ENCODE data around the gene PKIB.

The PKIB gene

DNA sequence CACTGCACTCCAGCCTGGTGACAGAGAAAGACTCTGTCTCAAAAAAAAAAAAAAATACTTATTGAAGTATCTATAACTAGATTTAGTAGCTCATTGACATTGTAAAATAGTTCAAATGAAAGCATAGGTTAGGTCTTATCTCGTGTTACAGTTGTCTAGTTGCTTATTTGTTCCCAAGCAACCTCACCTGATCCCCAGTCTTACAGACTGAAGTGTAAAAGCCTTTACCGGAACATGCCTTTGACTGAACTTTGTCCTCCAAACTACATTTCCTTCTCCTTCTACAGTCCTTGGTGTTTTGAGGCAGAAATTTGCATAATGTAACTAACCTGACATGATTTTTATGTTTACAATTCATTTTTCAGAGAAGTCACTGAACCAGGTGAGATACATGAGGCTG is 61.0 kb downstream of the PKIB start:
- no peak for DNase-seq

DNA sequence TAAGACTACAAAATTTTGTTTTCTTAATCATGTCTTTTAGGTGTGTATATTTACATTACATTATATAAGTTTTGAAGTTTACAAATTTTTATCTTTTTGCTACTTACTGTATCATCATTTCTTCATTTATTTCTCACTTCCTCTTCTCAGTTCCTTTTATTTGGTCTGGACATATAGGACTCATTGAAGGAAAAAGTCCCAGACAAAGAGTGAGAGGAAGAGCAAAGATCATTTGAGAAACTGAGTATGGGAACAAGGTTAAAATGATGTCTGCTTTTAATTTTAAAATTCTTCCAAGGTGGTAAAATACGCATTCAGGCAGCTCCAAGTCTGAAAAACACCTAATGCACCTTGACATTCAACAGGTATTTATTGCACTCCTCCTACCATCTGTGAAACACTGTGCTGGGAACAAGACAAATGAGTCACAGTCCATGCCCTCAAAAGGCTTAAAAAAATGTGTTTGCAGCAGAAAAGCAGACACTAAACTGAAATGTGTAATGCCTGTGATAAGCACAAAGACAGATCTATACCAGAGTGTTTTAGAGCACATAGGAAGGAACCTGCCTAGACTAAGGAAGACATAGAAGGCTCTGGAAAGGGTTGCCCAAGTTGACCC is 63.2 kb downstream of the PKIB start:
- no peak for DNase-seq

- no peak for DNase-seq
Observed at GRCh38 chr6:122676146-122676545, 65.9 kb downstream of the PKIB start.

DNA sequence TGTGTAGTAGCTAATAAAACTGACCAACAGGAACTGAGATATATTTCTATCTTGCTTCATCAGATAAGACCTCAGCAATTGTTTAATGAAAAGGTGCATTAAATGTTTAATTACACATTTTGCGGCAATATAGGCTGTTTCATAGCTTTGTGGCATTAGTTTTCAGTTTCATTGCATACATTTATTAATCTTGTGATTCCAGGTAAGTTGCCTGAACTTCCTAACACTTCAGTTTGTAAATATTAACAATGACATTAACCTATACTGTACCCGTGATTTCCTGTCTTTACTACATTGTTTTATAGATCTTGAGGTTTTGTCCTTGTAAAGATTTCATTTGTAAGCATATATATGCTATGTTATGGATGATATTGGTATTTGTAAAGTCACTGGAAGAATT is 66.5 kb downstream of the PKIB start:
- DNase-seq: no peak

DNA sequence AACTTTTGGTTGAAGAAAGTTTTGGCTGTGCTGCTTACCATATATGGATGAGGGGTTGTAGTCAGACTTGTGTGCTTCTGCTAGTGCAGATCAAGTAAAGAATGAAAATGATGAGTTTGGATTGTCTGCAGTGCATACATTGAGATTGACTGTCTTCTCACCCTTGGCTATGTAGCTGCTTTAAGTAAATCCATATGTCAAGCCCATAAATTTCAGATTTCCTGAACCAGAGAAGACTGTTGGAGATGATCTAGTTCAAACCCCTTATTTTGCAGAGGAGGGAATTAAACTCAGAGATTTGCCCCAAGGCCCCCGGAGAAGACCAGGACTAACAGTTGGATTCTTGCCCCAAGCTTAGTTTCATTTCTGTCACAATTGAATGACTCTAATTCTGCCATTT is 67.2 kb downstream of the PKIB start:
- DNase-seq: no peak

GRCh38 chr6:122678841-122679240 is 68.6 kb downstream of the PKIB start:
- DNase-seq: no peak

GRCh38 chr6:122681705-122682104 is 71.5 kb downstream of the PKIB start:
- no peak for DNase-seq

- no peak for DNase-seq
Observed at GRCh38 chr6:122683989-122684651, 73.9 kb downstream of the PKIB start.

- DNase-seq: no peak
Observed at GRCh38 chr6:122692175-122692598, 82.0 kb downstream of the PKIB start.

DNA sequence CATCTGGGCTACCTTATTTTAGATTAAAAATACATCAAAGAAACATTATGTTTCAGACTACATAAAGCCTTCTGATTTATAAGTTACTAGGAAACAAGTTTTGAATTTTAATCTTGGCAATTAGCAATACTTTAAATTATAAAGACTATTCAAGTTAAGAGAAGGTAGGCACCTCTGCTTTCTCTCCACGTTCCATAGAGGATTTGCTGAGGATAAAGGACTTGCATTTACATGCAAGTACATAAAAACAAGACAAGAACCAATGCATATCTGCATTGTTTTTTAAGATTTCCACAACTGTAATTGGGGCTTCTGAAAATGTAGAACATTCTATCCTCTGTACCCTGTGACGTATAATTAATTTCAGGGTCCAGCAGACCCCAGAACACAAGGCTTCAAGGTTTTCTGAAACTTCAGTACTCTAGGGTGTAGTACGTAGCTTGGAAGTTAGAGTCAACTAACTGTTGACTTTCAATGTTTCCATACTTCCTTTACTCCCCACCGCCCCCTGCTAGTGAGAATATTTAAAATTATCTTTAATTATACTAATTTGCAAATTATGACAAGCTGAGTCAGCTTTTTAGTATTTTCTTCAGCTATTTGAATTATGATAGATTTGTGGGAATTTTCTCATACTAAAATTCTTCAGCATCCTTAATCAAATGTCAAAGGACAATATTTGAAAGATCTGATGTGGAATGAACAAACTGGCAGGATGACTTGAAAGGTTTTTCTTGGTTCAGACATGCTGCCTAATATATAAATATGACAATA is 82.8 kb downstream of the PKIB start:
- DNase-seq: no peak

- DNase-seq: no peak
Observed at GRCh38 chr6:122694075-122694474, 83.9 kb downstream of the PKIB start.

- DNase-seq: peak; percentile 2
Observed at GRCh38 chr6:122694602-122695001, 84.4 kb downstream of the PKIB start.

GRCh38 chr6:122695188-122695587 is 85.0 kb downstream of the PKIB start:
- DNase-seq: no peak

DNA sequence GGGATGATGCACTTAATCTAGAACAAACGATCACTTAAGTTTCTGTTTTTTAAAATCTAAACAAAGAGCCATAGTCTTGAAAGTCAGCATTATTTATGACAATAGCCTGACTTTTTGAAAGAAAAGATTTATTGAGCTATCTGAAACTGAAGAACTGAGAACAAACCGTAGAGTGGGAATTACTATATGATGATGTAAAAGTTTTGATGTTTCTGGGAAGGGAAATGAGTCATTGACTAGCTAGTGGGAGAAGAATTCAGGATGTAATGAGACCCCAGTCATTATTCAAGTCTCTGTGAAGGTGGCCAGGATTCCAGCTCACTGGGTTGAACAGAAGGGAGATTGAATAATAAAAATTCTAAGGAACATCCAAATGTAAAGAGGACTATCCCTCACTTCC is 85.9 kb downstream of the PKIB start:
- DNase-seq: no peak

DNA sequence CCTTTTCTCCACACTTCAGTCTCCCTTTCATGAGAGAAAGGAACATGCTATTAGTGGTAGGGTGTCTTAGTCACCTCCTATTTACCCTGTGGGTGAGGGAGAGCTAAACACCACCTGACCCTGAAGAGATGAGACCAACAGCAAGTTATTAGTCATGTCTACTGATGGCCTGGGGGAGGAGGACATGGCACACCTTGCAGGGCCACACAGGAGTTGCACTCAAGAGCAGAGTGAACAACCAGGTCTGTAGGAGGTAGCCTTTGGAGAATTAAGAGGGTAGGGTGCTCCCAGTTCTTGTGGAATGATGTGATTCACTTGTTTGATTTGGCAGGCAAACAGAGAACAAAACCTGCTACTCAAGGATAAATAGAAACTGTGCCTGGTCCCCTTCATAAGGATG is 86.6 kb downstream of the PKIB start:
- no peak for DNase-seq

DNA sequence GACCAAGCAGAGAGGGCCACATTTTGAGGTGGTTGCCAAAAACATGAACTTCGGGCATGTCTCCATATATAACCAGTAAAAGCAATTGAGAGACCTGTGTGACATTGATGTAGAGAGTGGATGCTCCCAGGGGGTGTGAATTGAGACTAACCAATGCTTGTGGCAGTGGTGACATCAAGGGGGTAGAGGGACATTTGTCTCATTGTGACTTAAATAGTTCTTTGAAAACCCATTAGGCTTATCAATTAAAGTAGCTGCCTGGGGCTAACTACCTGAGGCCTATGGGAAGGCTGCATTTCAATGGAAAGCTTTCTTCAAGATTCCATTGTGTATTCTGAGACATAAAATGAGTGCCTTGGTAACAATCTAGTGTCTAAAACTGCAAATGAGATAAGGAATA is 87.3 kb downstream of the PKIB start:
- no peak for DNase-seq

DNA sequence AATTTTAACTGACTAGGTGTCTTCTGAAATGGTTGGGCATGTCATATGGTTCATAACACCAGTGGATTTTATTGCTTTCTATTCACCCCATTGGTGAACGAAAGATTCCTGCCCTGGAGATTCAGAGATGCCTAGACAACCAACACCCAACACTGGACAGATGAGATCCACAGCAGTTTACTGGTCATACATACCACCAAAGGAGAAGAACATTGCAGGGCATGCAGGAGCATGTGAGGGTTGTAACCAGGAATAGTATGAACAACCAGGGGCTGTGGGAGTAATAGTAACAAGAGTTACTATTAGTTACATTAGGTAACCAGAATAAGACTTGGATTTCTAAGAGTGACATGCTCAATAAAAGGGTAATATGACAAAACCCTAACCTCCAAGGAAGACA is 91.5 kb downstream of the PKIB start:
- DNase-seq: no peak

DNA sequence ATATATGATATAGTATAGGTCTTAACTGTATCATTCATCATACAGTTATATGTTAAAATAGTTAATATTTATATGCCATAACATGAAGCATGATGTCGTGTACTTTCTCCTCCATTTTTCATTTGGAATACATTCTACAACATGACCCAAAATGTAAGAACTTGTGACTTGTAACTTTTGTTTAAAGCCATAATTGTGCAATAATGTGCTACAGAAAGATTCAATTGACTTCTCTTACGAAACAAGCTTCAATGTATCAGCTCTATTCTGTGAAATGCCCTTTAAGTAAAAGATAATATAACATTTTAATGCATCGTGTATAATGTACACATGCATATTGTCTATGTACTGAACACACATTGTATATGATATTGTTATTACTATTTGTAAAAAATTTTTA is 92.6 kb downstream of the PKIB start:
- DNase-seq: no peak

- DNase-seq: no peak
Observed at GRCh38 chr6:122704066-122704465, 93.9 kb downstream of the PKIB start.

DNA sequence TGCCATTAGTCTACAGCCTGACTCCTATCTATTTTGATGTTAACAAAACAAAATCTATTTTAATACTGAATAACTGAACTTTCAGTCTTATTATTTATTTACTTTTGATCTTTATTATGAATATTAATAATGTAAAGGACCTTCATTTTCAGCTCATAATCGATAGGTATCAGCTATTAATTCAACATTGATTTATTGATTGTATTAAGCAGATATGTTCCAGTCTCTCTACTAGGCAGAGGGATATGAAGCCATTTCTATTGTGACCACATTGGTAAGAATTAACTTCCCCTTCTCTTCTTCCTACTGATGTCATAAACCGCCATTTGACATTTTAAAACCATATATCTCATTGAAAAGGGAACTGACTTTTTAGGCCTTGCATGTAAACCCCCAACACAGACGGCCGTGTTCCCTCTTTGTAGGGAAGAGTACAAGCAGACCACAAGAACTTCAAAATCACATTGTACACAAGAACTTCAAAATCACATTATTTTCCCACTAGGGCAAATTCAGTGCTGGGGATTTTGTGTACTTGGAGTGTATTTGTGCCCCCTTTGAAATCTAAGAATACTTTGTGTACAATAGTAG is 99.8 kb downstream of the PKIB start:
- DNase-seq: no peak

GRCh38 chr6:122710908-122711635 is 100.9 kb downstream of the PKIB start:
- DNase-seq: no peak

DNA sequence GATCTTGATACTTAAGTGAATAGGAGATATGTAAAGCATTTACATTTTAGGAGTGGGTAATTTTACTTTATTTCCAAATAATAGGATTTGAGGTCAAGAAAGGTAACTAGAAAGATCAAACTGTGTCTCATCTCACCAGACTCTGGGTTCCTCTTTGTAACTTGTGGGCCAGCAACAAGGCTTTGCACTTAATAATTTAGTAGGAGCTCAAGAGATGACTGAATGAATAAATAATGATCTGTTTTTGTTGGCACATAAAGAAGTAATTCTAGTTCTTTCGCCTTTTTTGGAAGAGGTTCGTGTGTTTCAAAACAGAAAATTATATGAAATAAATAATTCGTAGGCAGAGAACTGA is 101.9 kb downstream of the PKIB start:
- no peak for DNase-seq

DNA sequence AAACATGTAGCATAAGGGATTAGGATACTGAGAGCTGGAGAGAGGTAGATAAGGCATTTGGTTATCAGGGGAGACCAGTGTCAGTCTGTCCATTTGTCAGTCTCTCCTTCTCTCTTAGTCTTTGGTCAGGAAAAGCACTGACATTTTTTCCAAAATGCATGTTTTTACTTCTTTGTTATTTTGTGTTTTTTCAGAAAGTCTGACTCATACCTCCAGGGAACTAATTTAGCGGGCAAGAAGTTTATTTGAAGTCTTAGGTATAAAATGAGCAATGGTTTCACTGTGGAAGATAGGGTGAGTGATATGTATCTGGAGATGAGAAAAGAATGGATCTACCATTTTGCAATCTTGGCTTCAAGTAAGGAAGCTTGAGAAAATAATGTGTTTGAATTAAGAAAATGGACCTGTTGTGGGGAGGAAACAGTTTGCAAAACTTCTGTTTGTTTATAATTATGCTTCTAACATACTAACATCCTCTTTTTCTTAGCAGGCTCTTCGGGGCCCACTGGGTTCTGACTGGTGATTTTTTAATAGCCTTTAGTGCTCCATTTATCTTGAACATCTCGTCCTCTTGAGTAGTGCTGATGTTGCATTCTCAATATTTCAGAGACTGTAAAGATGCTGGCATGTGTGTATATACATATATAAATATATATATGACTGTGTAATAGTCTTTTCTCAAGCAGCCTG is 102.4 kb downstream of the PKIB start:
- no peak for DNase-seq
